GM19372 (cell line): ENCODE measurements around the gene KREMEN1.

Experiments
- ATAC-seq: cut with Tn5 transposase; IDR thresholded peaks from one replicate; pipeline ENCODE4 v1.9.1; 2021; ENCODE audit warnings: mild to moderate bottlenecking, low read depth, moderate library complexity; ENCODE audit not compliant: unreplicated experiment

KREMEN1 gene

DNA sequence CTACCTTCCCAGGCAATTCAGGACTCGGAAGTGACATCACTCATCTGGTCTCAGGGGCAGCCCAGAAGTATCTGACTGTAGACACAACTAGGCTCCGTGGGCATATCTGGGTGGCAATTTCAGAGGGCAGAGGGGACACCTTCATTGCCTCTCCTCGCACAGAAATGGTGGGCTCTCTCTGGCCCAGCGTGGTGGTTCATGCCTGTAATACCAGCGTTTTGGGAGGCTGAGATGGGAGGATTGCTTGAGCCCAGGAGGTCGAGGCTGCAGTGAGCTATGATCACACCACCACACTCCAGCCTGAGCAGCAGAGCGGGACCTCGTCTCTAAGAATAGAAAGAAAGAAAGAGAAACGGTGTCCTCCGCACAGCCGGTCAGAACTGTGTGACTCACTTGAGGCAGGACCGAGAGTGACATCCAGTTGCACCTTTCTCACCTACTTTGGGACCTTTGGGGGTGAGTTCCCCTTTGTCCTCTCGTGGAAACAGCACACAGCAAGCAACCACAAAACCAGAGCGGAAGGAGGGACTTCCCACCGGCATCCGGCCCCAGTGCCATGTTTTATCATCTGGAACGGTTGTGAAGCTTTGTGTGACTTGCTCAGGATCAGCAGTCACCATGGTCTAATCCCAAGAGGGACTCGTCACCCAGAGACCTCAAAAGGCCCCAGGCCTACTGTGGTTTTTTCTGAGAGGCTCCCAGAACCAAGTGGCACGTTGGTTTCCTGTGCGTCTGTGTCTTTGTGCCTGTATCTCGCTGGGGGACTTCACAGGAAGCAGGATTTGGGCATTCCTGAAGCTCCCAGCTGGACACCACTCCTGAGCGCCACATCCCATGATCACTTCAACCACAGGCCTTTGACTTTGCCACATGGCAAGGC is 94.4 kb downstream of the KREMEN1 start:
- peak; percentile 94 for ATAC-seq

DNA sequence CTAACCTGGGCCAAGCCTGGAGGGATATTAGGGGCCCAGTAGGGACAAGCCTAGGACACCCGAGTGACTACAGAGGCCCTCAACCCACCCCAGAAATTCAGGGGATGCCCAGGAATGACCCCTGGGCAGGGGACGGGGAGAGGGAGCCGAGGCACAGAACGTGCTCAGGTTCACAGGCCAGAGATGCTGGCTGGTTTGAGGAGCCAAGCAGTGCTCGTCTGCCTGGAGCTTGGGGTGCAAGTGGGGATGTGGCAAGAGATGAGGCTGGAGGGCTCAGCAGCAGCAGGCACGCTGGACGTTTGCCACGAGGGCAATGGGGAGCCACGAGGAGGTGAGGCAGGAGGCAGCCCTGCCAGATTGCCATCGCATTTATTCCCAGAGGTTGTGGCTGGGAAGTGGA is 98.9 kb downstream of the KREMEN1 start:
- no peak for ATAC-seq

DNA sequence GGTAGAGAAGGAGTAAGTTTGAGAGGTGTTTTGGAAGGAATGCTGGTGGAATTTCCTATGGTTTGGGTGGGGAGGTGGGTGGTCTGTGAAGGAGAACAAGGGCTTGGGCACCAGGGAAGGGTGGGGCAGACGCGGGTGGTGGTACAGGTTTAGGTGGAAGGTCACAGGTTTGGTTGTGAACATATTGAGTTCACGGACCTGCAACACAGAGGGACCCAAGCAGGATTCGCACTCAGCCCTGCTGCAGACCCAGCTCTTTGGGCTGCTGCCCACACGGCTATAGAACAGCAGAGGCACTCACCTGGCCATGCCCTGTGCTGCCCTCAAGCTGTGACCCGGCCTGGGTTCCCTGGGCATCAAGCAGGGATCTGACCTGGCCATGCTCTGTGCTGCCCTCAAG is 99.4 kb downstream of the KREMEN1 start:
- ATAC-seq = no peak

DNA sequence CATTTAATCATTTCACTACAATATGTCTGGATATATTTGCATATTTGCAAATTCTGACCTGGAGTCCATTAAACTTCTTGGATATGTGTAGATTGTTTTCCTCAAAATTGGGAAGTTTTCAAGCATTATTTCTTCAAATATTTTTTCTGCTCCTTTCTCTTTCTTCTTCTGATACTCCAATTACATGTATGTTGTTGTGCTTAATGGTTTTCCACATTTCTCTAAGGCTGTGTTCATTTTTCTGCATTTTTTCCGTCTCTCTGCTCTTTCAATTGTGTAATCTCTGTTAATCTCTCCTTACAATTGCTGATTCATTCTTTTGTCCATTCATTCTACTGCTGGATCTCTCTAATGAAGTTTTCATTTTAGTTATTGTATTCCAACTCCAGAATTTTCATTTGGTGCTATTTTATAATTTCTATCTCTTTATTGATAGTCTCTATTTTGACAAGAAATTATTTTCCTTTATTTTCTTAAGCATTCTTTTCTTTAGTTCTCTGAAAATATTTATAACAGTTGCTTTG is 102.5 kb downstream of the KREMEN1 start:
- no peak for ATAC-seq

DNA sequence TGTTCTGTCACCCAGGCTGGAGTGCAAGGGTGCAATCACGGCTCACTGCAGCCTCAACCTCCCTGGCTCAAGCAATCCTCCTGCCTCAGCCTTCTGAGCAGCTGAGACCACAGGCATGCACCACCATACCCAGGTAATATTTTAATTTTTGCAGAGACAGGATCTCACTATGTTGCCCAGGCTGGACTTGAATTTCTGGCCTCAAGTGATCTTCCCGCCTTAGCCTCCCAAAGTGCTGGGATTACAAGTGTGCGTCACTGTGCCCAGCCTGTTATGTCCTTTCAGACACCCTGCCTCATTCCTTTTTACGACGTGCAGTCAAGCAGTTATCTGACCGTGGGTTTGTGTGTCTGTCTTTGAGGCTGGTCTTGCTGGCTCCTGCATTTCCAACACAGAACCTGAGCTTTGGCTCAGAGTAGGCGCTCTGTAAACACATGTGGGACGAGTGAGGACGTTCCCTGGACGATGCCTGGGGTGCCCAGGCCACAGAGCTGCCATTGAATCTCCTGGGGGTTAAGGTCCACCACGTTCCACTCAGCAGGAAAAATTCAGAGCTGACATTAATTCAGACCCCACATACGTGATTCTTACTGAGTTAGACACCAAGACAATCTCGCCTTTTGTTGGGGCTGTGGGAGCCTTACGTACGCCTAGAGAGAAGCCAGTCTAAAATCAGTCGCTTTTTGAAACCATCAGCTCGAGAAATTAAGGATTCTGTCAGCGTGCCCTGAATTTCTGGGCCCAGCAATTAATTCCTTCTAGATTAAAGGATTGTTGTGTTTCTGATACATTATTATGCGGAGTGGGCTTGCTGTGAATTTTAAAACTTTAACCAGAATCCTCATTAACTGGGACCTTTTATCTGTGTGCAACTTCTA is 111.4 kb downstream of the KREMEN1 start:
- no peak for ATAC-seq

DNA sequence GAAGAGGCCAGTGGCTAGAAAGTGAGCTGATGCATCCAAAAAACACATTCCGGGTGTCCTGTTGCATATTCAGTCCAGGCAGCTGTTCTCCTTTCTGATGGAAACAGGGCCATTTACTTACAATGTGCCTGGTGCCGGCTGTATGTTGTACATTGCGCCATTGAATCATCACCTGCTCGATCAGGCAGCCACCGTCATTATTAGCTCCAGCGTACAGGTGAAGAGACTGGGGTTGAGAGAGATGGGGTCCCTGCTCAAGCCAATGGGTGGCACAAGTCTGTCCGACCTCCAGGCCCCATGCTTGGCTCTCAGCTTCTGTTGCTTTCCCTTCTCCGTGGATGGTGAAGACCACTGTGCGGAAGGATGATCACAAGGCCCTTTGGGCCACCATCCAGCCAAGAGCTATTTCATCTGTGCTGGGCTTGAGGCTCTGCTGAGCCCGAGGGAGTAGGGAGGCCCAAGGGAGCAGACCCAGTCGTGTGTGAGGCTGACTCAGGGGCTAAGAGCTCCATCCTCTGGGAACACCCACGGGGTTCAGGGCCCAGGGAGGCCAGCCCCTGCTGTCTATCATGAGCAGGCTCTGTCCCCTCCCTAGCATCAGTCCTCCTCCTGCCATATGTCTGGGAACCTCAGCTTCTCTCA is 112.1 kb downstream of the KREMEN1 start:
- ATAC-seq = no peak

DNA sequence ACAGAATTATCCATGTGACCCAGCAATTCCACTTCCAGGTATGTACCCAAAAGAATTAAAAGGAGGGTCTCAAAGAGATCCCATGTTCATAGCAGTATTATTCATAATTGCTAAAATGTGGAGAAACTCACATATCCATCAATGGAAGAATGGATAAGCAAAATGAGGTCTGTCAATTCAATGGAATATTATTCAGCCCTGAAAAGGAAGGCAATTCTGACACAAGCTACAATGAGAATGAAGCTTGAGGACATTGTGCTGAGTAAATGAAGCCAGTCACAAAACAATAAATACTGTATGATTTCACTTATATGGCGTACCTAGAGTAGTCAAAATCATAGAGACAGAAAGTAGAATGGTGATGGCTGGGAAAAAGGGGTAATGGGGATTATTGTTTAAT is 113.5 kb downstream of the KREMEN1 start:
- no peak for ATAC-seq

GRCh38 chr22:29187831-29188230 is 115.0 kb downstream of the KREMEN1 start:
- no peak for ATAC-seq

DNA sequence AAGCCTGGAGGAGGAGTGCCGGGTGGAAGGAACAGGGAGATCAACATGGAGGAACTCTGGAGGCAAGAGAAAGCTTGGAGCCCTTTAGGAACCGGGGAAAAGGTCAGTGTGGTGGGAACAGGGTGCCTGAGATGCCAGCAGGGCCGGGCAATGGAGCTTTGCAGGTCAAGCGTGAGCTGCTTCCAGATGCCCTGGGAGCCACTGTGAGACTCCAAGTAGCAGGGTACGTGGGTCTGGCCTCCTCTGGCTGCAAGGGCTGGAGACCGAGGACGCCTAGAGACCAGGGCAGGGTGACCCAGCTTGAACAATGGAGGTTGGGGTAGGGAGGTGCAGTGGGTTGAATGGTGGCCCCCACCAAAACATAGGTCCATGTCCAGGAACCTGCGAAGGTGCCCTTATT is 117.2 kb downstream of the KREMEN1 start:
- ATAC-seq = no peak

GRCh38 chr22:29190918-29191317 is 118.1 kb downstream of the KREMEN1 start:
- no peak for ATAC-seq

GRCh38 chr22:29193021-29193420 is 120.2 kb downstream of the KREMEN1 start:
- no peak for ATAC-seq

DNA sequence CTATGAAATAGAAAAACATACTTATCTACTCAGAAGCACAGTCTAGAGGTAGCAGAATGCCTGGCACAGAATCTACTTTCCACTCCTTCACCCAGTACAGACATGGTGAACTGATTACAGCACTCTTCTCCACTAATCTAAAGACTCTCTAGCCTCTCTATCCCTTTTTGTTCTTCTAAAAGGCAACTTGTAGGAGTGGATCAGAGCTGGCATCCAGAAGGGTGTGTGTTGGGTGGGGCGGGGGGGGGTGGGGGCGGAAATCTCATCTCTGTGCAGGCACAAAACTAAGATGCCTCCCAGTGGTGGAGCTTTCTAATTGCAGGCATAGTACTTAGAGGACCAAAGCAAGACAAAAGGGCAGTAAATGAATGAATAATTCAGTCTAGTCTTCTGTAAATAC is 121.3 kb downstream of the KREMEN1 start:
- ATAC-seq = no peak

GRCh38 chr22:29195118-29195963 is 122.5 kb downstream of the KREMEN1 start:
- no peak for ATAC-seq

DNA sequence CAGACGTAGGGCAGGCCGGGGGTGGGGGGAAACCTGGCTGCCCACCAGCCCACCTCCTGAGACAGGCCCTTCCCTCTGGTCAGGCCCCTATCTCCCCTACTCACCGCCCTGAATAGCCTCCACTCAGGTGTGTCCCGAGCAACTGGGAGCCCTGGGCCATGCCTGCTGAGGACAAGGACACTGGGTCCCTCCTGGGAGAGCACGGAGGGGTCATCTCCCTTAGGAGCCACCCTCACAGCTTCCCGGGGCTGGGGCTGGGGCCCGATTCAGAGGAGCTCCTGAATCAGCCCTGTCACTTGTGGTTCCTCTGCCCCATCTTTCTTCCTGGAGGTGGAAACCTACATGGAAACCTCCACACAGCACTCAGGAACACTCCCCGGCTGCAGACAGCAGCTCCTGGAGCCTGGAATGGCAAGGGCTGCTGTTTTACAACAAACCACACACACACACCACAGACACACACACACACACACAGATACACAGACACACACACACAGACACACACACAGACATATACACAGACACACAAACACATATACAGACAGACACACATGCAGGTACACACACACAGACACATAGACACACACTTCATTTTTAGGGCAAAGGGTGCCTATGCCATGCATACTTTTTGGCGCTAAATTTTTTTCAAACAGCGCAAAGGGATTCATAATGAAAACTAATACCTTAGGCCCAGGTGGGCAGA is 123.3 kb downstream of the KREMEN1 start:
- no peak for ATAC-seq

DNA sequence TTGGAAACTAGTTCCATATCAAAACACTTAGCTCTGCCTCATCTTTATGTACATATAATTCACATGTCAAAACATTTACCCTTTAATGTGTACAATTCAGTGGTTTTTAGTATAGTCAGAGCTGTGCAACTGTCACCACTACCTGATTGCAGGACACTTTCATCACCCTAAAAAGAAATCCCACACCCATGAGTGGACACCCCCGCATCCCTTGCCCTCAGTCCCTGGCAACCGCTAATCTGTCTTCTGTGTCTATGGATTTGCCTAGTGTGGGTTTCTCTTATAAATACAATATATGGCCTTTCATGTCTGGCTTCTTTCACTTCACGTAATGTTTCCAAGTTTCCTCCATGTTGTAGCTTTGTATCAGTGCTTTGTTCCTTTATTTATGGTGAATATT is 124.3 kb downstream of the KREMEN1 start:
- no peak for ATAC-seq

GRCh38 chr22:29198240-29198639 is 125.4 kb downstream of the KREMEN1 start:
- ATAC-seq = no peak

DNA sequence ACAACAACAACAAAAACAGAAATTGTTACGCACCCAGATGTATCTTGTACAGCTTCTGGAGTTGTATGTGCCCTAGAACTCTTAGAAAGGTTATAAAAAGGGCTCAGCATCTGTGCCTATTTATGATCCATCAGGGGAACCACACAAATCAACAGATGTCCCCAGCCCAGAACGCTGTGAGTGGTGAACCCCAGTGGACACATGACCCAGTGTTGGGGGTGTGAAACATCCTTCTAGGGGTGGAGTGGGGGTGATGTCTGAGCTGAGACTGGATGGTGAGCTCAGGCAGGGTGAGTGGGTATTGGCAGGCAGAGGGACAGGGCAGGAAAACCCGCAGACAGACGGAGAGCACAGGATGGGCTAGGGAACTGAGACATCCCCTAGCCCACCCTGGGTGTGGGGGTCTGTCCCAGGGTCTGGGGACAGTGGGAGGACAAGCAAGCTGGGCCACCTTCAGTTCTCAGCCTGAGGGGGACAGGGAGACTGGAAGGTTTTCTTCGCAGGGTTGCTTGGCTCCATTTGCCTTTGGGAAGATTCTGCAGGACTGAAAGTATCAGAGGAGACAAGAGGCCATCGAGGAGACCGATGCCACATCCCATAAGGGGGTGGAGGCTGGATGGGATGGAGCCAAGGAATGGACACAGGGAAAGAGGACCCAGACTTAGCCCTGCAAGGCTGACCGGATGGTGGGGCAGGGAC is 127.0 kb downstream of the KREMEN1 start:
- ATAC-seq = no peak

DNA sequence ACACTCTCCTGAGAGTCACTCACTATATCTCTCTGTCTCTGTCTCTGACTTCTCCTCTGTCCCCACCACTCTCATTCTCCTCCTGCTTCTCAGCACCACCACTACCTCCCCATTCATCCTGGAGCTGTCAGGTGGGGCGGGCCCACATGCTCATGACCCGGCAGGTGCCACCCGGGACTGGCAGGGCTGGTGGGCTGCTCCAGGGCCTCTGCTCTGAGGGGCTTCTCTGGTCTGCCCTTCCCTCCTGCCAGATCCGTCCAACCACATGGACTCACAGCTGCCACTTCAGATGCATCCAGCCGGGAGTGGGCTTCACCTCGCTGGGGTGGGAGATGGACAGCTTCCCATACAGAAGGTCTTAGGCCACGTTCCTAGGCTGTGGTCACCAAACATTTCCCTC is 128.1 kb downstream of the KREMEN1 start:
- ATAC-seq = no peak

GRCh38 chr22:29201782-29202181 is 128.9 kb downstream of the KREMEN1 start:
- ATAC-seq = no peak
